Natural killer cell treated with Interleukin-12 subunit alpha and Interleukin-12 subunit beta and Interleukin-15 and Interleukin-18, amount 100 ng/mL, for 72 hours (primary cell): ENCODE results near the gene LRMDA. TPM values are rescaled to one million over a fixed set of nuclear protein-coding genes. Genes with fewer than 3 reads are reported as not detected.

ENCODE experiments used
- ATAC-seq, 2 donors: fragments of 150-1000 bp; cut with Tn5 transposase in 1 of 2; sonication (Bioruptor Pico), chemical (Tn5 transposase) in 1 of 2; 2 replicates each; pipeline ENCODE4 v1.10.0; 2021
- DNase-seq: peaks from one replicate; pipeline ENCODE4 v3.0.0; 2022; ENCODE audit warnings: low spot score
- H3K27ac Mint-ChIP-seq, 2 donors: 1 replicate in 1 of 2; 2 replicates in 1 of 2; pipeline ENCODE4 v1.8.0; 2022; ENCODE audit warnings: mixed read lengths in 2 of 2, mild to moderate bottlenecking in 1 of 2, moderate library complexity in 1 of 2
- H3K27me3 Mint-ChIP-seq, 2 donors: 1 replicate in 1 of 2; 2 replicates in 1 of 2; pipeline ENCODE4 v1.8.0; 2022; ENCODE audit warnings: mixed read lengths in 2 of 2
- H3K36me3 Mint-ChIP-seq: one replicate; pipeline ENCODE4 v1.8.0; 2022; ENCODE audit warnings: mixed read lengths
- H3K4me1 Mint-ChIP-seq, 2 donors: 1 replicate in 1 of 2; 2 replicates in 1 of 2; pipeline ENCODE4 v1.8.0; 2022; ENCODE audit warnings: low read depth in 2 of 2, mixed read lengths in 2 of 2, mild to moderate bottlenecking in 1 of 2
- H3K4me3 Mint-ChIP-seq: one replicate; pipeline ENCODE4 v1.8.0; 2022; ENCODE audit warnings: mixed read lengths
- H3K9me3 Mint-ChIP-seq: 2 replicates; pipeline ENCODE4 v1.8.0; 2022; ENCODE audit warnings: mixed read lengths
- total RNA-seq, 2 donors: library from RNA; stranded (reverse); gene quantifications; one replicate each; pipeline ENCODE4 v1.2.3, GENCODE V29; 2022

The LRMDA gene
- total RNA-seq, 2 donors from 2014 or later: 0.92 to 1.8 TPM

DNA sequence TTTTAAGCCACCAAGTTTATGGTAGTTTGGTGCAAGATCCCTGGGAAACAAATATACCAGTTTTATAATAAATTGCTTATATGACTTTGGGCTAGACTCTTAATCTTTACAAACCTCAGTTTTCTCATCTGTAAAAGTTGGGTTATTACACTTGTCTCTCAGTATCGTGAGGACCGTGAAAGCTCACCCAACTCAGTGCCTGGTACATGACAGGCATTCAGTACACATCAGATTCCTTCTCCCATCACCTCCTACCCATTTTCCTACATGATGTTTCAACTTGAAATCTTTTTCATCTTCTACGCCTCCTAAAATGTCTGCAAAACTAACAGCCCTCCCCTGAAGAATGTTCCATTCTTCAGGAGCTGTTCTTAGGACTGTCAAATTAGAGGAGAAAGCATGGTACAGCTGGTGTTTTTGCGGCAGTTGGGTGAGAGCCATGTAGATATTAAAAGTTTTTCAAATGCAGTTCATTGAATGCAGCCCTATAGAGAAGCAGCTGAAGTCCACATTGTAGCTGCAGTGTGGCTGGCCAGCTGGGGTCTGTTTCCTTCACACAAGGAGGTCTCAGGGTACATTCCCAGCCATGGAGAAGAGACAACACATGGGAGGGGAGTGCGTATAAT lies 812.8 kb downstream of the LRMDA start:
- DNase-seq: no peak
- H3K27ac Mint-ChIP-seq: no peak overlapping the region
- no peak overlapping the region for H3K4me3 Mint-ChIP-seq
- no peaks in the 10 kb centered on the region for H3K4me1 Mint-ChIP-seq
- H3K9me3 Mint-ChIP-seq: peaks cover 3% of the 10 kb centered on the region
- H3K27me3 Mint-ChIP-seq: no peaks in the 10 kb centered on the region
- ATAC-seq: no peak
- no peaks in the 10 kb centered on the region for H3K36me3 Mint-ChIP-seq

DNA sequence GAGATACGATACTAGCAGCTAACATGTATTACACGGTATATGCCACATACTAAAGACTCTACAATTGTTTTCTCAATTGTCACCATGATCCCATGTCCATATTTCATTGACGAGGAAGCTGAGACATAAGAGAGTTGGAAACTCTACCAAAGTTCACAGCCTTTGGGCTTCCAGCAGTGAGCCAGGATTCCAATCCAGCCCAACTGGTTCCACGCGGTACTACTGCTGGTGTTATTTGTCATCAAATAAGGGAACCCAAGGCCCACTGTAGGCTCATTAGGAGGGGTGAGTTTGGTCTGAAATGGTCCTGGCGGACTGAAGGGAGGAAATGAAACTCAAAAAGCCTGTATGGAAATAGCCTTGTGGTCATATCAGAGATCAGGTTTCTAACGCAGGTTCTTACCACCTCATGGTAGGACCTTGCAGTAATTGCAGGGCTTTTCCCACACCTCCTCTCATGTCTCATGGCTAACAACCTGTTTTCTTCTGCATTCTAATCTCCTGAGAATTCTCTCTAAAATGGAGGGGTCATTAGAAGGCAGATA lies 814.6 kb downstream of the LRMDA start:
- H3K27ac Mint-ChIP-seq: no peak overlapping the region
- H3K9me3 Mint-ChIP-seq: no peaks in the 10 kb centered on the region
- no peaks in the 10 kb centered on the region for H3K27me3 Mint-ChIP-seq
- no peaks in the 10 kb centered on the region for H3K4me1 Mint-ChIP-seq
- H3K36me3 Mint-ChIP-seq: no peaks in the 10 kb centered on the region
- ATAC-seq (no peak), DNase-seq (no peak)
- no peak overlapping the region for H3K4me3 Mint-ChIP-seq

- H3K9me3 Mint-ChIP-seq: no peaks in the 10 kb centered on the region
- H3K27me3 Mint-ChIP-seq: no peaks in the 10 kb centered on the region
- DNase-seq (no peak), ATAC-seq (no peak)
- H3K36me3 Mint-ChIP-seq: no peaks in the 10 kb centered on the region
- H3K4me1 Mint-ChIP-seq: no peaks in the 10 kb centered on the region
- H3K27ac Mint-ChIP-seq: no peak overlapping the region
- H3K4me3 Mint-ChIP-seq: no peak overlapping the region
These were observed 817.3 kb downstream of the LRMDA start for GRCh38 chr10:76248649-76249200.

DNA sequence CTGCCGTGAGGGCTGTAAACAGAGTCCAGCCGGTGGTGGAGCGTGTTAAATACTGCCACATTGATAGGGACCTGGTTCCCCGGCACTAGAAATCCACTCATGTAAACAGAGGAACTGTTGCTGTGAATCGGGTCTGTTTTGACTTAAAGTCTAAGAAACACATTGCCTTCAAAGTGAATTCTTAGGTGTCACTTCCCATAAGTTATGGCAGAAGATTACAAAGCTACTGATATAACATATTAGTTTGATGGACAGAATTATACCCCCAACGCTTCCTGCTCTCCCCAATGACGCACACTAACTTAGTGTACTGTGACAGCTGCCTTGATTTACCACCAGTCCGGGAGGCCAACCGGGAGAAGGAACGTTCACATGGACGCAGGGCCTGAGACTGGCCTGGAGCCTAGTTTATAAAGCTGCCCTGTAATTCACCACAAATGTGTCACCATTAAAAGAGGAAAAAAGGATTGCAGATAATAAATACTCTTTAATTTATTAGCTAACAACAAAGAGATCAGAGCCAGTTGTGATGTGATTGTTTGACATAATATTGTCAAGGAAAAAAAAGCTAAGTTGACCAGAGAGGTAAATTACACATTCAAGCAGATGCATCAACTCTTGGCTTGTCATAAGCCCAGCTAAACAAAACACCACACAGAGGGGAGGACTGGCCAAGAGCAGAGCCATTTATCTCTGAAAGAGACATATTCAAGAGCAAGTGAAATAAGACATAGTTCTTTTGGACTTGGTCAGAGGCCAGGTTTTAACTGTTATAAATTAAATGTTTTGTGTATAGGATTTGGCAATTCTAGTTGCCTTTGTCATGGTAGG lies 820.6 kb downstream of the LRMDA start:
- no peaks in the 10 kb centered on the region for H3K27me3 Mint-ChIP-seq

DNA sequence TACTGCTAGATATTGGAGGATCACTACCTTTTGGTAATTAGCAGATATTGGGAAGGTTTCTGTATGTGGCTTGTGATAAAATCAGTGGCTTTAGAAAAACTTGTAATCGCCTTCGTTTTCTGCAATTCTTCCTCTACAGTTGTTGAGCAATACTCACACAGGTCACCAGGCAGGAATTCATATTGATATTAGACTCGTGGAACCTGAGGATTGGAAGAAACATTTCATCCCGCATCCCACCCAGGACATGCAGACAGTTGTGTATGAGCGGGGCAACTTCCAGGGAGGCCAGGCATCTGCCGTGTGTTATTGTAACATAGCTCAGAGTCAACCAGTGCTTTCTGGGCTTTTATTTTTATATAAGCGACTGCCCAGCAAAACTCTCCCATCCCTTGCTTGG lies 821.3 kb downstream of the LRMDA start:
- no peaks in the 10 kb centered on the region for H3K4me1 Mint-ChIP-seq
- H3K27ac Mint-ChIP-seq: no peak overlapping the region
- H3K4me3 Mint-ChIP-seq: no peak overlapping the region
- no peak for ATAC-seq
- H3K27me3 Mint-ChIP-seq: no peaks in the 10 kb centered on the region
- no peaks in the 10 kb centered on the region for H3K36me3 Mint-ChIP-seq
- no peak for DNase-seq
- H3K9me3 Mint-ChIP-seq: no peaks in the 10 kb centered on the region

More for the DNA sequence above, 820.6 kb downstream of the LRMDA start:
- no peaks in the 10 kb centered on the region for H3K9me3 Mint-ChIP-seq
- H3K4me1 Mint-ChIP-seq: no peaks in the 10 kb centered on the region
- no peaks in the 10 kb centered on the region for H3K36me3 Mint-ChIP-seq
- H3K27ac Mint-ChIP-seq: no peak overlapping the region
- no peak overlapping the region for H3K4me3 Mint-ChIP-seq
- ATAC-seq: no peak
- DNase-seq: no peak

- no peak for ATAC-seq
- no peak overlapping the region for H3K27ac Mint-ChIP-seq
- peaks cover 3% of the 10 kb centered on the region for H3K9me3 Mint-ChIP-seq
- no peak for DNase-seq
- H3K4me3 Mint-ChIP-seq: no peak overlapping the region
- peaks cover 3% of the 10 kb centered on the region for H3K36me3 Mint-ChIP-seq
- no peaks in the 10 kb centered on the region for H3K4me1 Mint-ChIP-seq
- H3K27me3 Mint-ChIP-seq: no peaks in the 10 kb centered on the region
These were observed 823.8 kb downstream of the LRMDA start for GRCh38 chr10:76255241-76255640.

- H3K4me3 Mint-ChIP-seq: no peak overlapping the region
- DNase-seq (no peak), ATAC-seq (no peak)
- no peaks in the 10 kb centered on the region for H3K27me3 Mint-ChIP-seq
- H3K4me1 Mint-ChIP-seq: no peaks in the 10 kb centered on the region
- peaks cover 8% of the 10 kb centered on the region for H3K36me3 Mint-ChIP-seq
- peaks cover 7% of the 10 kb centered on the region for H3K9me3 Mint-ChIP-seq
- H3K27ac Mint-ChIP-seq: no peak overlapping the region
These were observed 826.4 kb downstream of the LRMDA start for GRCh38 chr10:76257816-76258215.

GRCh38 chr10:76265441-76266113 lies 834.2 kb downstream of the LRMDA start:
- DNase-seq (no peak), ATAC-seq (no peak)
- Mint-ChIP-seq H3K4me1 (no peaks in the 10 kb centered on the region), H3K9me3 (peaks cover 3% of the 10 kb centered on the region), H3K36me3 (peaks cover 2% of the 10 kb centered on the region), H3K27ac (no peak overlapping the region), H3K27me3 (peaks cover 0 to 3% of the 10 kb centered on the region in 2 donors), H3K4me3 (no peak overlapping the region)

DNA sequence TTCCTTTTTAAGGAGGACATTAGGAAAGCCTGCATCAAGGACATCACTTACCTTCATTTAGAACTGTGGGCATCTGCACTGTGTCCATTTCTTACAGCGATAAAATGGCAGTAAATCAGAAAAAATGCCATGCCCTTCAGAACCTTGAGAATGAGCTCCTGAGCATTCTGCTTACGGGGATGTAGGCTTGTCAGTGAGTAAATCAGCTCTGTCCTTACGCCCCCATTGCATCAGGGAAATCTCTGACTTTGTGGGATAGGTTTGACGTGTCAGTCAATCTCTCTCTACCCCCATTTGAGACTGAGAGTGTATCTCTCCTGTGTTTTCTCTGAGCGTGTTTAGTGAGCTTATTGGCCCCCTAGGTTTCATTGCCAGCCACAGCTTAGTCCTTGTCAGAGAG lies 837.1 kb downstream of the LRMDA start:
- no peak for DNase-seq
- Mint-ChIP-seq H3K4me3 (no peak overlapping the region), H3K9me3 (peaks cover 6% of the 10 kb centered on the region), H3K36me3 (no peaks in the 10 kb centered on the region), H3K4me1 (no peaks in the 10 kb centered on the region), H3K27me3 (peaks cover 0 to 3% of the 10 kb centered on the region in 2 donors), H3K27ac (no peak overlapping the region)
- no peak for ATAC-seq

- Mint-ChIP-seq H3K27ac (no peak overlapping the region), H3K9me3 (peaks cover 6% of the 10 kb centered on the region), H3K4me3 (no peak overlapping the region), H3K4me1 (no peaks in the 10 kb centered on the region), H3K36me3 (no peaks in the 10 kb centered on the region), H3K27me3 (peaks cover 0 to 3% of the 10 kb centered on the region in 2 donors)
- ATAC-seq (no peak), DNase-seq (no peak)
These were observed 837.5 kb downstream of the LRMDA start for GRCh38 chr10:76268954-76269353.

DNA sequence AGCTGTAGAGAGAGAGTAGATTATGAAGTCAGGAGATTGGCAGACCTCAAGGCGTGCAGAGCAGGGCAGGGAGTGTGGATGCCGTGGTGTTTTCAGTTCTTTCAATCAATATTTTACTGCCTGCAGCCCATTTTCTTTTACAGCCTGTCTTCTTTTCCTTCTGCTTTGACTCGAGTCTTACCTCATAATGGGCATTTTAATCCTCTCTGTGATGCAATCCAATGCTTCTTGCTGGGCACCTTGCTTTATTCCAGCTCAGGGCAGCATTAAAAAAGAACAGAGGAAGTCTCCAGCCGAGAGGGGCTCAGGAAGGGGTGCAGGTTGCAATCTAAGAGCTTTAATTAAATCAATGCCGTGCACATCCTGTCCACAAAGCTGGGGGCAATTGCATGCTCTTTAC lies 839.0 kb downstream of the LRMDA start:
- H3K4me3 Mint-ChIP-seq: no peak overlapping the region
- H3K27ac Mint-ChIP-seq: no peak overlapping the region
- DNase-seq: no peak
- H3K4me1 Mint-ChIP-seq: no peaks in the 10 kb centered on the region
- H3K9me3 Mint-ChIP-seq: peaks cover 10% of the 10 kb centered on the region
- H3K27me3 Mint-ChIP-seq: peaks cover 0 to 3% of the 10 kb centered on the region in 2 donors
- no peak for ATAC-seq
- H3K36me3 Mint-ChIP-seq: no peaks in the 10 kb centered on the region

- Mint-ChIP-seq H3K27me3 (no peaks in the 10 kb centered on the region), H3K4me1 (no peaks in the 10 kb centered on the region), H3K27ac (no peak overlapping the region), H3K4me3 (no peak overlapping the region), H3K9me3 (peaks cover 7% of the 10 kb centered on the region), H3K36me3 (peaks cover 5% of the 10 kb centered on the region)
- ATAC-seq (no peak), DNase-seq (no peak)
These were observed 843.5 kb downstream of the LRMDA start for GRCh38 chr10:76274933-76275332.

DNA sequence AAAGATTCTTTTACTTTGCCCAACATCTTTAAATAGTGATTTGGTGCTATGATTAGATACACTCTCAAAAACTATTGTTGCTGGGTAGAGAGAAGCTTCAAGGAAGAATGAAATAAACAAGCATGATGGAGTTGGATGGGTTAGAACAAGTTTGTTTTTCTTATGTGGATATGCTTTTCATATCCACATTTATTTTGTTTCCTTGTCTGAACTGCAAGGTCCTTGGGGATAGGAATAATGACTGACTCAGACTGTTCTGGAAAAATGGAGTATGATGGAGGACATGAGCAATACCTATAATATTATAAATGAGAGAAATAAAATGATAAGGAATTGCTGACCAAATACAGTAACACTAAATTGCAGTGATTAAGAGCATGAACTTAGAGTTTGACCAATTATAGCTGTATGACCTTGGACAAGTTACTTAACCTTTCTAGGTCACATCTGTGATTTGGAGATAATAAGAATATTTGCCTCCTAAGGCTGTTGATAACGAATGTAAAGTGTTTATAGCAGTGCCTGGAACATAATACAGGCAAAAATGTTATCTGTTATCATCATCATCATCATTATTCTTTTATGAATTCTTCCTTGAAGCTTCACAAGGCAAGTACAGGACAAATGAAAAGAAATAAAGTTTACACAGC lies 847.5 kb downstream of the LRMDA start:
- no peak for DNase-seq
- ATAC-seq: no peak
- H3K4me3 Mint-ChIP-seq: no peak overlapping the region
- H3K36me3 Mint-ChIP-seq: peaks cover 5% of the 10 kb centered on the region
- H3K4me1 Mint-ChIP-seq: no peaks in the 10 kb centered on the region
- H3K9me3 Mint-ChIP-seq: peaks cover 11% of the 10 kb centered on the region
- peaks cover 3 to 7% of the 10 kb centered on the region in 2 donors for H3K27me3 Mint-ChIP-seq
- H3K27ac Mint-ChIP-seq: no peak overlapping the region
